Mucosa of rectum (tissue), 2 donors: ENCODE data around the gene SEMA3B.

ENCODE experiments used
- H3K27ac ChIP-seq, 2 donors: one replicate each; pipeline ENCODE4 v1.7.0; 2013; ENCODE audit warnings: inconsistent platforms in 2 of 2, low read depth in 2 of 2, low read length in 2 of 2
- H3K27me3 ChIP-seq, 2 donors: one replicate each; pipeline ENCODE4 v1.7.0; 2013; ENCODE audit warnings: low read length in 2 of 2; ENCODE audit not compliant: control insufficient read depth in 2 of 2, insufficient read depth in 2 of 2
- H3K36me3 ChIP-seq, 2 donors: one replicate each; pipeline ENCODE4 v1.7.0; 2013; ENCODE audit warnings: low read length in 2 of 2; ENCODE audit not compliant: control insufficient read depth in 2 of 2, insufficient read depth in 2 of 2
- H3K4me1 ChIP-seq, 2 donors: one replicate each; pipeline ENCODE4 v1.7.0; 2013; ENCODE audit warnings: low read length in 2 of 2, mild to moderate bottlenecking in 1 of 2; ENCODE audit not compliant: control insufficient read depth in 2 of 2, insufficient read depth in 2 of 2
- H3K4me3 ChIP-seq, 2 donors: one replicate each; pipeline ENCODE4 v1.7.0; 2013; ENCODE audit warnings: low read length in 2 of 2
- H3K9ac ChIP-seq, 2 donors: one replicate each; pipeline ENCODE4 v1.7.0; 2013; ENCODE audit warnings: low read length in 2 of 2, low read depth in 1 of 2, mild to moderate bottlenecking in 1 of 2
- H3K9me3 ChIP-seq, 2 donors: one replicate each; pipeline ENCODE4 v1.7.0; 2013; ENCODE audit warnings: low read length in 2 of 2; ENCODE audit not compliant: control insufficient read depth in 2 of 2
- donor health status: healthy.
- donor health status: Normal muscosa, but diverticular disease.

The SEMA3B gene

GRCh38 chr3:50289130-50289529, 20.2 kb downstream of the SEMA3B start:
- no peaks in the 10 kb centered on the region for H3K27me3 ChIP-seq
- no peaks in the 10 kb centered on the region for H3K9me3 ChIP-seq
- no peak overlapping the region for H3K27ac ChIP-seq
- no peak overlapping the region for H3K9ac ChIP-seq
- peaks cover 19 to 23% of the 10 kb centered on the region in 2 donors for H3K4me1 ChIP-seq
- peaks cover 36% of the 10 kb centered on the region in 2 donors for H3K36me3 ChIP-seq
- no peak overlapping the region for H3K4me3 ChIP-seq

- H3K4me1 ChIP-seq = peaks cover 19 to 23% of the 10 kb centered on the region in 2 donors
- H3K36me3 ChIP-seq = peaks cover 36% of the 10 kb centered on the region in 2 donors
- H3K4me3 ChIP-seq = no peak overlapping the region
- no peak overlapping the region for H3K27ac ChIP-seq
- H3K27me3 ChIP-seq = no peaks in the 10 kb centered on the region
- no peaks in the 10 kb centered on the region for H3K9me3 ChIP-seq
- peak overlapping the region in 1 of 2 donors; percentile 80 for H3K9ac ChIP-seq
Measured at GRCh38 chr3:50290161-50290641, 21.3 kb downstream of the SEMA3B start.

- peak within 1 kb of the TSS; percentile 75 to 80 for H3K27ac ChIP-seq
- H3K27me3 ChIP-seq = no peaks in the 10 kb centered on the region
- H3K4me3 ChIP-seq = peak within 1 kb of the TSS; percentile 80 to 88
- peaks cover 28 to 29% of the 10 kb centered on the region in 2 donors for H3K36me3 ChIP-seq
- no peaks in the 10 kb centered on the region for H3K9me3 ChIP-seq
- peak within 1 kb of the TSS; percentile 80 to 84 for H3K9ac ChIP-seq
- peaks cover 19 to 23% of the 10 kb centered on the region in 2 donors for H3K4me1 ChIP-seq
Measured at GRCh38 chr3:50292159-50293078, 23.5 kb downstream of the SEMA3B start, which contains the start of gene IFRD2. TSS of gene IFRD2 (minus strand) at chr3:50292429. CDS start at chr3:50292274, 155 bp downstream.

- Histone ChIP-seq H3K36me3 (peaks cover 20 to 21% of the 10 kb centered on the region in 2 donors), H3K27me3 (no peaks in the 10 kb centered on the region), H3K9me3 (no peaks in the 10 kb centered on the region), H3K4me1 (peaks cover 22 to 26% of the 10 kb centered on the region in 2 donors), H3K9ac (peak overlapping the region; percentile 63 to 84), H3K27ac (peak overlapping the region; percentile 75 to 80), H3K4me3 (peak overlapping the region; percentile 58 to 87)
Measured at GRCh38 chr3:50293079-50293801, 24.3 kb downstream of the SEMA3B start.

GRCh38 chr3:50294089-50294488, 25.1 kb downstream of the SEMA3B start:
- Histone ChIP-seq H3K4me3 (no peak overlapping the region), H3K27me3 (no peaks in the 10 kb centered on the region), H3K9ac (no peak overlapping the region), H3K36me3 (peaks cover 12 to 13% of the 10 kb centered on the region in 2 donors), H3K9me3 (no peaks in the 10 kb centered on the region), H3K4me1 (peaks cover 31 to 34% of the 10 kb centered on the region in 2 donors), H3K27ac (no peak overlapping the region)

GRCh38 chr3:50294492-50295403, 25.8 kb downstream of the SEMA3B start:
- no peaks in the 10 kb centered on the region for H3K9me3 ChIP-seq
- peaks cover 6% of the 10 kb centered on the region in 2 donors for H3K36me3 ChIP-seq
- H3K27ac ChIP-seq = no peak overlapping the region

GRCh38 chr3:50295553-50296431, 26.8 kb downstream of the SEMA3B start:
- Histone ChIP-seq H3K36me3 (no peaks in the 10 kb centered on the region), H3K27ac (no peak overlapping the region), H3K4me1 (peaks cover 35 to 42% of the 10 kb centered on the region in 2 donors)

More at GRCh38 chr3:50294492-50295403, 25.8 kb downstream of the SEMA3B start:
- Histone ChIP-seq H3K9ac (no peak overlapping the region), H3K4me3 (no peak overlapping the region), H3K4me1 (peaks cover 31 to 37% of the 10 kb centered on the region in 2 donors), H3K27me3 (no peaks in the 10 kb centered on the region)

GRCh38 chr3:50296721-50297383, 27.9 kb downstream of the SEMA3B start:
- Histone ChIP-seq H3K36me3 (no peaks in the 10 kb centered on the region), H3K27me3 (no peaks in the 10 kb centered on the region), H3K4me1 (peaks cover 30 to 35% of the 10 kb centered on the region in 2 donors), H3K4me3 (no peak overlapping the region), H3K9me3 (no peaks in the 10 kb centered on the region), H3K27ac (no peak overlapping the region), H3K9ac (no peak overlapping the region)

More at GRCh38 chr3:50295553-50296431, 26.8 kb downstream of the SEMA3B start:
- no peak overlapping the region for H3K9ac ChIP-seq
- H3K9me3 ChIP-seq = no peaks in the 10 kb centered on the region
- H3K27me3 ChIP-seq = no peaks in the 10 kb centered on the region
- H3K4me3 ChIP-seq = no peak overlapping the region
